ENCODE measurements around the gene FRRS1L. TPM values are rescaled to one million over a fixed set of nuclear protein-coding genes. Genes with fewer than 3 reads are reported as not detected.

The FRRS1L gene
- total RNA-seq, 1 donor from 2014 or later = 2.5 TPM

DNA sequence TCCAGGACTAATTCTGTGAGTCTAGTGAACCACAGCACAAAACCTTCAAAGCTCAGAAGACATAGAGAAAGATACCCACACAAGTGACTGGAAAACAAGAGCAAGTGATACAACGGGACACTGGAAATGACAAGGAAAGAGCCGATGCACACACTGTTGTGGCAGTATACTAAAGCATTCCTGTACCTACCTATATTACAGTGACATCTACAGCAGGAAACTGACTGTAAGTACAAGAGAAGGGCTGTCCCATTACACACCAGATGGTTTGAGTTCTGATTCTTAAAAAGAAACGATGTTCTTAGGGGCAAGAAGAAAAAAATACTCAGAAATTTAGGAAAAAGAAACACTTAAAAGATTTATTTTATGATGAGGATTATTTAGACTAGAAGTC, 65.8 kb downstream of the FRRS1L start:
- Histone ChIP-seq H3K4me3 (peak overlapping the region; percentile 9), H3K4me1 (peaks cover 83% of the 10 kb centered on the region), H3K27ac (replicated peaks) (peak overlapping the region; percentile 89), H3K27me3 (ENCODE audit: low read depth) (no peaks in the 10 kb centered on the region), H3K36me3 (peaks cover 30% of the 10 kb centered on the region), H3K9me3 (replicated peaks) (no peaks in the 10 kb centered on the region)
- TF ChIP-seq, protein P1, sequence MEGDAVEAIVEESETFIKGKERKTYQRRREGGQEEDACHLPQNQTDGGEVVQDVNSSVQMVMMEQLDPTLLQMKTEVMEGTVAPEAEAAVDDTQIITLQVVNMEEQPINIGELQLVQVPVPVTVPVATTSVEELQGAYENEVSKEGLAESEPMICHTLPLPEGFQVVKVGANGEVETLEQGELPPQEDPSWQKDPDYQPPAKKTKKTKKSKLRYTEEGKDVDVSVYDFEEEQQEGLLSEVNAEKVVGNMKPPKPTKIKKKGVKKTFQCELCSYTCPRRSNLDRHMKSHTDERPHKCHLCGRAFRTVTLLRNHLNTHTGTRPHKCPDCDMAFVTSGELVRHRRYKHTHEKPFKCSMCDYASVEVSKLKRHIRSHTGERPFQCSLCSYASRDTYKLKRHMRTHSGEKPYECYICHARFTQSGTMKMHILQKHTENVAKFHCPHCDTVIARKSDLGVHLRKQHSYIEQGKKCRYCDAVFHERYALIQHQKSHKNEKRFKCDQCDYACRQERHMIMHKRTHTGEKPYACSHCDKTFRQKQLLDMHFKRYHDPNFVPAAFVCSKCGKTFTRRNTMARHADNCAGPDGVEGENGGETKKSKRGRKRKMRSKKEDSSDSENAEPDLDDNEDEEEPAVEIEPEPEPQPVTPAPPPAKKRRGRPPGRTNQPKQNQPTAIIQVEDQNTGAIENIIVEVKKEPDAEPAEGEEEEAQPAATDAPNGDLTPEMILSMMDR (IDR thresholded peaks at IDR 0.05; ENCODE audit: borderline replicate concordance) = no peak
- DNase-seq = no peak
- intact Hi-C loops (cut with micrococcal nuclease) = no loop called here

- H3K9me3 ChIP-seq (replicated peaks) = no peaks in the 10 kb centered on the region
- no peak for DNase-seq
- H3K4me3 ChIP-seq = no peak overlapping the region
- H3K4me1 ChIP-seq = peaks cover 83% of the 10 kb centered on the region
- TF ChIP-seq, protein P1 (IDR thresholded peaks at IDR 0.05; ENCODE audit: borderline replicate concordance) = no peak
- no peaks in the 10 kb centered on the region for H3K27me3 ChIP-seq (ENCODE audit: low read depth)
- H3K36me3 ChIP-seq = peaks cover 27% of the 10 kb centered on the region
- intact Hi-C loops (cut with micrococcal nuclease) = no loop called here
- H3K27ac ChIP-seq (replicated peaks) = peak overlapping the region; percentile 89
Measured at GRCh38 chr9:109100543-109101201, 66.4 kb downstream of the FRRS1L start.

DNA sequence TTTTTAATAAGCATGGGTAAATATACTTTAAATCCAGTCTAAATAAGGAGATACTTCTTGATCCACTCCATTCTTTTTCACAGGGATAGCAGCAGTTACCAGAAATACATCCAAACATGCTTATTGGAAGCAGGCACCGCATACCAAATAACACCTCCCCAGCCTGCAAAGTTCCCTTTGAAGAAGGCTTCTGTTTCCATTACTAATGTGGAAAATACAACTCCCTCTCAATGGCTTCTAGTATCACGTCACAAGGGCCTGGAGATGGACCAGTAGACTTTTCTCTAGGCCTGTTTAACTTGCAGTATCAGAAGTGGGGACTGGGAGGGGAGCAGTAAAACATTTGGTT, 68.1 kb downstream of the FRRS1L start:
- H3K27ac ChIP-seq (replicated peaks) = peak overlapping the region; percentile 89
- H3K9me3 ChIP-seq (replicated peaks) = no peaks in the 10 kb centered on the region
- H3K36me3 ChIP-seq = peaks cover 11% of the 10 kb centered on the region
- TF ChIP-seq, protein P1 (IDR thresholded peaks at IDR 0.05; ENCODE audit: borderline replicate concordance) = no peak
- peaks cover 99% of the 10 kb centered on the region for H3K4me1 ChIP-seq
- no peak for DNase-seq
- H3K27me3 ChIP-seq (ENCODE audit: low read depth) = no peaks in the 10 kb centered on the region
- H3K4me3 ChIP-seq = peak overlapping the region; percentile 30
- intact Hi-C loops (cut with micrococcal nuclease) = no loop called here

- H3K9me3 ChIP-seq (replicated peaks) = no peaks in the 10 kb centered on the region
- H3K27me3 ChIP-seq (ENCODE audit: low read depth) = no peaks in the 10 kb centered on the region
- DNase-seq = no peak
- peaks cover 100% of the 10 kb centered on the region for H3K4me1 ChIP-seq
- peak overlapping the region; percentile 89 for H3K27ac ChIP-seq (replicated peaks)
- H3K4me3 ChIP-seq = peak overlapping the region; percentile 30
- H3K36me3 ChIP-seq = peaks cover 5% of the 10 kb centered on the region
- intact Hi-C loops (cut with micrococcal nuclease) = no loop called here
- TF ChIP-seq, protein P1 (IDR thresholded peaks at IDR 0.05; ENCODE audit: borderline replicate concordance) = peak; percentile 49
Measured at GRCh38 chr9:109098171-109098959, 68.7 kb downstream of the FRRS1L start.

GRCh38 chr9:109097146-109097545, 69.9 kb downstream of the FRRS1L start:
- intact Hi-C loops (cut with micrococcal nuclease) = no loop called here
- TF ChIP-seq, protein P1 (IDR thresholded peaks at IDR 0.05; ENCODE audit: borderline replicate concordance) = no peak
- Histone ChIP-seq H3K9me3 (replicated peaks) (no peaks in the 10 kb centered on the region), H3K36me3 (peaks cover 10% of the 10 kb centered on the region), H3K27ac (replicated peaks) (peak overlapping the region; percentile 89), H3K4me1 (peaks cover 100% of the 10 kb centered on the region), H3K27me3 (ENCODE audit: low read depth) (no peaks in the 10 kb centered on the region), H3K4me3 (no peak overlapping the region)
- no peak for DNase-seq

Data from left ventricle myocardium inferior (tissue), 1 donor.